ENCODE data around the gene MRTFA.

DNA sequence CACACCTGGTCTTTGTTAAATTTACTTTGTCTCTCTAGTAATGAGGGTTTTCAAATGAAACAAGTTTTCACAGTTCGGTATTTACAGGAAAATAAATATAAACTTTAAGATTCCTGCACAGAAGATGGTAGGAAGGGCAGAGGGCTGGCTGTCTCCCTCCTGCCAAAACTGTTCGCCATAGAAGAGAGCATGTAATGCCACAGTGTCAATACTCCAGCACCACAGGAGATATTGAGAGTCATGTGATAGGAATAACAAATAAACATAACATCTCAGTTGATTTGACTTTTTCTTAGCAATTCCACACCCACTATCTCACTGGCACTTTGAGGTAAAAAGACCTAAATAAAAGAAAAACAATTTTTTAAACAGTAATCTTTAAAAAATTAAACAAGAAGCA is 100.9 kb downstream of the MRTFA start:
- TF ChIP-seq, protein P1, sequence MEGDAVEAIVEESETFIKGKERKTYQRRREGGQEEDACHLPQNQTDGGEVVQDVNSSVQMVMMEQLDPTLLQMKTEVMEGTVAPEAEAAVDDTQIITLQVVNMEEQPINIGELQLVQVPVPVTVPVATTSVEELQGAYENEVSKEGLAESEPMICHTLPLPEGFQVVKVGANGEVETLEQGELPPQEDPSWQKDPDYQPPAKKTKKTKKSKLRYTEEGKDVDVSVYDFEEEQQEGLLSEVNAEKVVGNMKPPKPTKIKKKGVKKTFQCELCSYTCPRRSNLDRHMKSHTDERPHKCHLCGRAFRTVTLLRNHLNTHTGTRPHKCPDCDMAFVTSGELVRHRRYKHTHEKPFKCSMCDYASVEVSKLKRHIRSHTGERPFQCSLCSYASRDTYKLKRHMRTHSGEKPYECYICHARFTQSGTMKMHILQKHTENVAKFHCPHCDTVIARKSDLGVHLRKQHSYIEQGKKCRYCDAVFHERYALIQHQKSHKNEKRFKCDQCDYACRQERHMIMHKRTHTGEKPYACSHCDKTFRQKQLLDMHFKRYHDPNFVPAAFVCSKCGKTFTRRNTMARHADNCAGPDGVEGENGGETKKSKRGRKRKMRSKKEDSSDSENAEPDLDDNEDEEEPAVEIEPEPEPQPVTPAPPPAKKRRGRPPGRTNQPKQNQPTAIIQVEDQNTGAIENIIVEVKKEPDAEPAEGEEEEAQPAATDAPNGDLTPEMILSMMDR (IDR thresholded peaks at IDR 0.05) = no peak
- TF ChIP-seq POLR2A (IDR thresholded peaks at IDR 0.05) = no peak
